Bronchus fibroblast of lung (primary cell): ENCODE measurements around the gene SZT2. TPM values are rescaled to one million over a fixed set of nuclear protein-coding genes. Genes with fewer than 3 reads are reported as not detected.

Experiments used
- total RNA-seq: library from RNA; depleted of rRNA; stranded (reverse); fragments of >200 nt; gene quantifications from 2 replicates; pipeline ENCODE4 v1.2.3, GENCODE V29; 2015

SZT2 gene
- total RNA-seq, result 9.8 and 12.3 TPM in 2 replicates

GRCh38 chr1:43389326-43390313, at the start of gene SZT2, which contains the start of gene MED8:
SZT2 (plus strand) TSS chr1:43389899; CDS start chr1:43389969, 70 bp downstream.
MED8 (minus strand) TSS chr1:43389800; CDS start chr1:43389764, 36 bp downstream.

GRCh38 chr1:43358746-43359693, 30.7 kb upstream of the SZT2 start, which contains the start of gene CDC20:
CDC20 (plus strand) TSS chr1:43358981; CDS start chr1:43359216, 235 bp downstream.

GRCh38 chr1:43367904-43368645, 21.6 kb upstream of the SZT2 start, which contains the start of gene ELOVL1:
ELOVL1 (minus strand) TSS chr1:43368011; CDS start chr1:43365609, 2,402 bp downstream.

GRCh38 chr1:43453442-43454269, 64.0 kb downstream of the SZT2 start, which contains the start of gene HYI:
HYI (minus strand) TSS chr1:43453931; CDS start chr1:43453793, 138 bp downstream.

Other genes starting within 250 kb of the SZT2 start
- gene EBNA1BP2, start 217.6 kb upstream of the SZT2 start, total RNA-seq, result 145 and 149 TPM in 2 replicates
- gene CFAP57, start 217.6 kb upstream of the SZT2 start, total RNA-seq, result 0.15 TPM in 1 of 2 replicates, not detected in the other
- not detected in 2 replicates for gene TMEM125, start 119.9 kb upstream of the SZT2 start, total RNA-seq
- not detected in 2 replicates for gene C1orf210, start 104.3 kb upstream of the SZT2 start, total RNA-seq
- gene TIE1, start 88.9 kb upstream of the SZT2 start, total RNA-seq, result 0.34 and 1.2 TPM in 2 replicates
- gene MPL, start 52.1 kb upstream of the SZT2 start, total RNA-seq, result under 0.01 TPM in 1 of 2 replicates, not detected in the other
- 183 and 220 TPM in 2 replicates for gene CDC20, start 30.9 kb upstream of the SZT2 start, total RNA-seq
- 107 and 116 TPM in 2 replicates for gene ELOVL1, start 21.9 kb upstream of the SZT2 start, total RNA-seq
- gene MED8, start 99 bp upstream of the SZT2 start, total RNA-seq, result 71.8 and 72.6 TPM in 2 replicates
- 63.2 and 71.1 TPM in 2 replicates for gene HYI, start 64.0 kb downstream of the SZT2 start, total RNA-seq
- 54.3 and 56.8 TPM in 2 replicates for gene PTPRF, start 141.0 kb downstream of the SZT2 start, total RNA-seq